Suppressor macrophage treated with lipopolysaccharide for 1 hour (primary cell): ENCODE results near the gene TMBIM6.
"Not testable (repeated sequence)": the region's sequence is repeated elsewhere in the genome, so short reads cannot be mapped to it uniquely, and the experiment has no call there.

Source experiments
- DNase-seq, 3 donors: peaks; one replicate each; pipeline ENCODE4 v3.0.0-alpha.2; 2020 to 2022

Gene TMBIM6

GRCh38 chr12:49777341-49777740, 36.0 kb downstream of the TMBIM6 start:
- no peak for DNase-seq

GRCh38 chr12:49777800-49778748, 36.7 kb downstream of the TMBIM6 start:
- DNase-seq = peak in 1 of 3 donors; percentile 34

GRCh38 chr12:49779581-49779980, 38.2 kb downstream of the TMBIM6 start:
- DNase-seq = peak; percentile 47 to 59 (median 50)

- DNase-seq = not testable (repeated sequence)
These were observed 39.6 kb downstream of the TMBIM6 start for GRCh38 chr12:49780914-49781313.

GRCh38 chr12:49783917-49784676, 42.7 kb downstream of the TMBIM6 start:
- DNase-seq = peak; percentile 76 to 83 (median 80)

- DNase-seq = no peak
These were observed 43.5 kb downstream of the TMBIM6 start for GRCh38 chr12:49784756-49785409.

GRCh38 chr12:49787672-49788071, 46.3 kb downstream of the TMBIM6 start:
- DNase-seq = no peak

- no peak for DNase-seq
These were observed 48.6 kb downstream of the TMBIM6 start for GRCh38 chr12:49789992-49790391.

GRCh38 chr12:49790741-49791555, 49.6 kb downstream of the TMBIM6 start:
- DNase-seq = no peak

- DNase-seq = no peak
These were observed 50.3 kb downstream of the TMBIM6 start for GRCh38 chr12:49791700-49792099.

GRCh38 chr12:49792181-49792970, 51.0 kb downstream of the TMBIM6 start:
- no peak for DNase-seq

GRCh38 chr12:49792976-49793580, 51.7 kb downstream of the TMBIM6 start:
- DNase-seq = no peak

- no peak for DNase-seq
These were observed 52.3 kb downstream of the TMBIM6 start for GRCh38 chr12:49793620-49794019.

- DNase-seq = no peak
These were observed 52.7 kb downstream of the TMBIM6 start for GRCh38 chr12:49794021-49794420.

GRCh38 chr12:49794811-49795653, 53.7 kb downstream of the TMBIM6 start:
- DNase-seq = no peak

GRCh38 chr12:49795654-49796105, 54.3 kb downstream of the TMBIM6 start:
- DNase-seq = no peak

GRCh38 chr12:49796155-49796554, 54.8 kb downstream of the TMBIM6 start:
- no peak for DNase-seq

GRCh38 chr12:49796606-49797448, 55.5 kb downstream of the TMBIM6 start:
- DNase-seq = no peak

GRCh38 chr12:49797449-49797776, 56.1 kb downstream of the TMBIM6 start:
- DNase-seq = peak; percentile 37 to 57 (median 37)
